ENCODE data around the gene CERS5. TPM values are rescaled to one million over a fixed set of nuclear protein-coding genes. Genes with fewer than 3 reads are reported as not detected.

Gene CERS5
- total RNA-seq, 1 donor from 2014 or later, result 21.9 TPM

- TF ChIP-seq CTCF (IDR thresholded peaks at IDR 0.05; ENCODE audit: insufficient read depth, low read length, severe bottlenecking), result no peak
- FAIRE-seq (no peak), DNase-seq (ENCODE audit: low read depth) (no peak)
- H3K27me3 ChIP-seq (ENCODE audit: control insufficient read depth, insufficient read depth, low read length), result no peaks in the 10 kb centered on the region
- H3K36me3 ChIP-seq (ENCODE audit: control insufficient read depth, insufficient read depth, low read length), result peaks cover 14% of the 10 kb centered on the region
- H3K4me3 ChIP-seq (ENCODE audit: low read depth, low read length), result no peak overlapping the region
Observed at GRCh38 chr12:50186681-50187080, 19.5 kb upstream of the CERS5 start.

- Histone ChIP-seq H3K4me3 (ENCODE audit: low read depth, low read length) (no peak overlapping the region), H3K27me3 (ENCODE audit: control insufficient read depth, insufficient read depth, low read length) (no peaks in the 10 kb centered on the region), H3K36me3 (ENCODE audit: control insufficient read depth, insufficient read depth, low read length) (peaks cover 14% of the 10 kb centered on the region)
- peak; percentile 84 for DNase-seq (ENCODE audit: low read depth)
- no peak for FAIRE-seq
- no peak for TF ChIP-seq CTCF (IDR thresholded peaks at IDR 0.05; ENCODE audit: insufficient read depth, low read length, severe bottlenecking)
Observed at GRCh38 chr12:50185970-50186663, 18.9 kb upstream of the CERS5 start.

GRCh38 chr12:50185301-50185895 is 18.2 kb upstream of the CERS5 start:
- H3K27me3 ChIP-seq (ENCODE audit: control insufficient read depth, insufficient read depth, low read length), result no peaks in the 10 kb centered on the region
- peaks cover 9% of the 10 kb centered on the region for H3K36me3 ChIP-seq (ENCODE audit: control insufficient read depth, insufficient read depth, low read length)
- H3K4me3 ChIP-seq (ENCODE audit: low read depth, low read length), result no peak overlapping the region
- FAIRE-seq, result no peak
- DNase-seq (ENCODE audit: low read depth), result no peak
- no peak for TF ChIP-seq CTCF (IDR thresholded peaks at IDR 0.05; ENCODE audit: insufficient read depth, low read length, severe bottlenecking)

- Histone ChIP-seq H3K36me3 (ENCODE audit: control insufficient read depth, insufficient read depth, low read length) (peaks cover 11% of the 10 kb centered on the region), H3K4me3 (ENCODE audit: low read depth, low read length) (no peak overlapping the region), H3K27me3 (ENCODE audit: control insufficient read depth, insufficient read depth, low read length) (no peaks in the 10 kb centered on the region)
- DNase-seq (ENCODE audit: low read depth), result no peak
- TF ChIP-seq CTCF (IDR thresholded peaks at IDR 0.05; ENCODE audit: insufficient read depth, low read length, severe bottlenecking), result no peak
- FAIRE-seq, result no peak
Observed at GRCh38 chr12:50184261-50184660, 17.1 kb upstream of the CERS5 start.

GRCh38 chr12:50182461-50182860 is 15.3 kb upstream of the CERS5 start:
- FAIRE-seq, result no peak
- peaks cover 13% of the 10 kb centered on the region for H3K36me3 ChIP-seq (ENCODE audit: control insufficient read depth, insufficient read depth, low read length)
- H3K27me3 ChIP-seq (ENCODE audit: control insufficient read depth, insufficient read depth, low read length), result no peaks in the 10 kb centered on the region
- no peak for TF ChIP-seq CTCF (IDR thresholded peaks at IDR 0.05; ENCODE audit: insufficient read depth, low read length, severe bottlenecking)
- no peak overlapping the region for H3K4me3 ChIP-seq (ENCODE audit: low read depth, low read length)
- no peak for DNase-seq (ENCODE audit: low read depth)

Measured in bronchial epithelial cell (primary cell).